ENCODE measurements around the gene KIAA0753. TPM values are rescaled to one million over a fixed set of nuclear protein-coding genes. Genes with fewer than 3 reads are reported as not detected.

KIAA0753 gene
- total RNA-seq, 2 donors from 2014 or later, result 16.0 to 29.7 TPM

GRCh38 chr17:6528557-6528956 lies 112.0 kb downstream of the KIAA0753 start:
- no peak for ATAC-seq
- DNase-seq (ENCODE audit: low spot score), result no peak
- no peak overlapping the region for H3K4me3 Mint-ChIP-seq
- H3K27me3 Mint-ChIP-seq, result peaks cover 8 to 9% of the 10 kb centered on the region in 2 donors
- H3K36me3 Mint-ChIP-seq, result no peaks in the 10 kb centered on the region
- H3K4me1 Mint-ChIP-seq (ENCODE audit: low read depth in 2 of 2), result no peaks in the 10 kb centered on the region
- no peak overlapping the region for H3K27ac Mint-ChIP-seq
- H3K9me3 Mint-ChIP-seq, result no peaks in the 10 kb centered on the region

Other genes starting within 250 kb of the KIAA0753 start
- not detected for gene AIPL1, start 205.6 kb downstream of the KIAA0753 start, total RNA-seq
- gene PIMREG, start 196.3 kb downstream of the KIAA0753 start, total RNA-seq, result 1 to 10 TPM; 3.9 to 9.2 TPM
- gene PITPNM3, start 84.2 kb downstream of the KIAA0753 start, total RNA-seq, result under 1 TPM; 0.59 to 0.84 TPM
- 100 to 1,000 TPM in 1 of 2 donors, 10 to 100 TPM in 1; 75.9 to 106 TPM for gene TXNDC17, start 349 bp upstream of the KIAA0753 start, total RNA-seq
- gene MED31, start 10.9 kb upstream of the KIAA0753 start, total RNA-seq, result 10 to 100 TPM; 17.3 to 25.3 TPM
- 1 to 10 TPM; 1.0 to 1.5 TPM for gene C17orf100, start 11.1 kb upstream of the KIAA0753 start, total RNA-seq
- gene SLC13A5, start 72.7 kb upstream of the KIAA0753 start, total RNA-seq, result not detected
- 100 to 1,000 TPM in 1 of 2 donors, 10 to 100 TPM in 1; 53.7 to 110 TPM for gene XAF1, start 115.3 kb upstream of the KIAA0753 start, total RNA-seq
- gene FBXO39, start 135.5 kb upstream of the KIAA0753 start, total RNA-seq, result under 1 TPM; 0.42 to 0.55 TPM
- not detected for gene TEKT1, start 191.0 kb upstream of the KIAA0753 start, total RNA-seq